Hematopoietic multipotent progenitor cell (in vitro differentiated cells): ENCODE data around the gene PTPRT. TPM values are rescaled to one million over a fixed set of nuclear protein-coding genes. Genes with fewer than 3 reads are reported as not detected.

Experiments
- DNase-seq, 3 donors: peaks; one replicate each; pipeline ENCODE4 v3.0.0-alpha.2; 2011 to 2015; ENCODE audit warnings: low read depth in 2 of 3, low spot score in 2 of 3
- total RNA-seq: library from RNA; depleted of rRNA; stranded (reverse); fragments of >200 nt; gene quantifications from one replicate; pipeline ENCODE4 v1.2.3, GENCODE V29; 2012

PTPRT gene
- total RNA-seq, 1 donor = under 0.01 TPM

GRCh38 chr20:42985628-42986027 lies 204.1 kb downstream of the PTPRT start:
- DNase-seq = no peak

DNA sequence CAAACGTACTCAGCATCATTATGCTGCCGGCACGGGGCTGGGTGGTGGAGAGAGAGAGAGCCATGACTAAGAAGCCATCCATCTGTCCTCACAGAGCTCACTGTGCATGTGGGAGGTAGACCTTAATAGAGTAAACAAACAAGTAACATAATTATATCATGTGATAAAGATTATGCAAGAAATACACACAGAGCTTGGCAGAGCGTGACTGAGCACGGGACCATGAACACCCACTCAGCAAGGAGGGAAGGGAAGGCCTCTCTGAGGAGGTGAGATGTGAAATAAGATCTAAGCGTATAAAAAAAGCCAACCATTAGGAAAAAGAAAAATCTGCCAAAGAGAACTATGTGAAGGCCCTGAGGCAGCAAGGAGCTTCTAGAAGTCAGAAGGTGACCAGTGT lies 207.5 kb downstream of the PTPRT start:
- no peak for DNase-seq

DNA sequence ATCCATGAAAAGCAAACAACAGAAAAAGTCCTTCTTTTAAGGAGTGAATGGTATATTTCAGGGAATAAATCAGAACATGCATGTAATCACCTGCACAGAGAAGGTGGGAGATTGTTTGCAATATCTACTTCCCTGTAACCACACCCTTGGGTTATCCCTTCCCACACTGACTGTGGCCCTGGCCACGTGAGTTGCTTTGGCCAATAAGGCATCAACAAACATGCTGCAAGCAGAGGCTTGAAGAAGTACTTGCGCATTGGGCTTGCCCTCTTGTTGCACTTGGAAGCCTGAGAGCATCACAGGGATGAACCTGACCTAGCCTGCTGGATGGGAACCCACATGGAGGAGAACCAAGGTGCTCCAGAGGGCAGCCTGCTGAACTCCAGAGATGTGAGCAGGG lies 208.5 kb downstream of the PTPRT start:
- no peak for DNase-seq

- no peak for DNase-seq
Measured at GRCh38 chr20:42979720-42980119, 210.0 kb downstream of the PTPRT start.

GRCh38 chr20:42978184-42978974 lies 211.3 kb downstream of the PTPRT start:
- DNase-seq = no peak

- DNase-seq = no peak
Measured at GRCh38 chr20:42975974-42976373, 213.7 kb downstream of the PTPRT start.

DNA sequence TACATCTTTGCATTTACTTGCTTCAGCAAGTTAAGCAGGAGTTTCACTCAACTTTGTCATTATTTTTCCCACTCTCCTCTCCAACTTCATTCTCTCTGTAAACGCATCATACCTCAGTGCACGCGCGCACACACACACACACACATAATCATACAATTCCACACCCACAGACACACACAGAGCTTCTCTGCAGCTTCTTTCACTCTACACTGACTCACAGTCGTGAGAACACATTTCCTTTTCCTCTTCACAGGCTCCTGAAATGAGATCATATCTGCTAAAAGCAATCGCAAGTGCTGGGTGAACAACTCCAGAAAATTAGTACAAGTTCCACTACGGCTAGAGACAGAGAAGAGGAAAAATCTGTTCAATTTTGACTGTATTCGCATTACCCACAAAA lies 215.4 kb downstream of the PTPRT start:
- DNase-seq = no peak

DNA sequence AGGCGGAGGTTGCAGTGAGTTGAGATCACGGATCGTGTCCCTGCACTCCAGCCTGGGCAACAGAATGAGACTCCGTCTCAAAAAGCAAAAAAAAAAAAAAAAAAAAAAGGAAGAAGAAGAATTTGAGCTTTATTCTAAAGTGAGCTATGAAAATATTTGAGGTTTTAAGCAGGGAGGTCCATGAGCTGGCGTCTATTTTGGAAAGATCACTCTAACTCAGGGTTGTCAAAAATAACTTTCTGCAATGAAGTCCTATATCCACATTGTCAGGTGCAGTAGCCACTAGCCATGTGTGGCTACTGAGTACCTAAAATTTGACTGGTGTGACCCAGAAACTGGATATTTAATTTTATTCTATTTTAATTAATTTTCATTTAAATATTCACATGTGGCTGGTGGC lies 217.1 kb downstream of the PTPRT start:
- DNase-seq = no peak

DNA sequence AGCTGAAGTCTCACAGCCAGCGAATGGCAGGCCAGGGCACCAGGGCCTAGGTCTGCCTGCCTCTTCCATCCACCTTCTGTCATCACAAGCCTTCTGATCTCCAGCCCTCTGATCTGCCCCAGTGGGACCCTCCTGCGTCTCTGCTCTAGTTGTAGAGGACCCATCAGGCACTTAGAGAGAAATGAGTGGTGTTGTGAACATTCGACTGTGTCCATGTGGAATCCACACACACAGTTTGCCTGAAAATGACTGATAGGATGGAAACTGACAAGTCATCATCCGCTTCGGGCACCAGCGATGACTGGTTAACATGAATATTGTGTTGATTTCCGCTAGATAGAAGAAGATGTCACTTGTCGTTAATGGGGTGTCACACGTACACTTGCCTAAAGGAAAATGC lies 221.0 kb downstream of the PTPRT start:
- DNase-seq = no peak

- DNase-seq = no peak
Measured at GRCh38 chr20:42963796-42964195, 225.9 kb downstream of the PTPRT start.

- no peak for DNase-seq
Measured at GRCh38 chr20:42961771-42962170, 227.9 kb downstream of the PTPRT start.

GRCh38 chr20:42959996-42960395 lies 229.7 kb downstream of the PTPRT start:
- DNase-seq = no peak

- no peak for DNase-seq
Measured at GRCh38 chr20:42958367-42959069, 231.2 kb downstream of the PTPRT start.

- no peak for DNase-seq
Measured at GRCh38 chr20:42957704-42958095, 232.0 kb downstream of the PTPRT start.

- no peak for DNase-seq
Measured at GRCh38 chr20:42957018-42957703, 232.5 kb downstream of the PTPRT start.

DNA sequence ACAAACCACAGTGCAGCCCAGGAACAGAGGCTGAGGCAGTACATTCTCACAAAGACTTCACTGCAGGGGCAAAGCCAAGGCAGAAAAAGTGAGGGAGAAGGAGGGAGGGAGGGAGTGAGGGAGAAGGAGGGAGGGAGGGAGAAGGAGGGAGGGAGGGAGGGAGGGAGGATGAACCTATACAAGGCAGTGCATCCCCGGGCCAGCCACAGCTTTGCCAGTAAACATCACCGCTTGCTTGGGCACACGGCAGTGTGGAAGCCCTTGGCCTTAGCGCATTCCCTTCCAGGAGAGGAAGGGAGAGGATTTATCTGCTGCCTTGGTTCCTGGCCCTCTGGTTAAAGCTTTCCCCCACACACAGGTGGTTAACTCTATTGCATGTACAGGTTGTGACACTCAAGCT lies 234.0 kb downstream of the PTPRT start:
- no peak for DNase-seq

DNA sequence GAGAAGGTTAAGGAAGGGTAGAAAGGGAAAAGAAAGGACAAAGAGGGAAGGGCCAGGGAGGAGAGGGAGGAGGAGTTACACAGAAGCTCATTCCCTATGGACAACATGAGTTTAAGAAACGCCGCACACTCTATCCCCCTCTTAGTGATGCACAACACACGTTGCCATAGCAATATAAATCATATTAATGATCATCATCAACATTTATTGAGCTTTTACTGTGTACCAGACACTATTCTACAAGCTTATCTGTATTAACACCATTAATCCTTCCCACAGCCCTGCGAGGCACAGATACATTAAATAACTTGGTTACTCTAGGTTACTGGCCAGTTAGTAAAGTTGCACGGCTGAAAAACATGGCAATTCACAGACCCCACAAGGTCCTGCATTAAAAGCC lies 234.8 kb downstream of the PTPRT start:
- DNase-seq = no peak

- no peak for DNase-seq
Measured at GRCh38 chr20:42949950-42950349, 239.8 kb downstream of the PTPRT start.

DNA sequence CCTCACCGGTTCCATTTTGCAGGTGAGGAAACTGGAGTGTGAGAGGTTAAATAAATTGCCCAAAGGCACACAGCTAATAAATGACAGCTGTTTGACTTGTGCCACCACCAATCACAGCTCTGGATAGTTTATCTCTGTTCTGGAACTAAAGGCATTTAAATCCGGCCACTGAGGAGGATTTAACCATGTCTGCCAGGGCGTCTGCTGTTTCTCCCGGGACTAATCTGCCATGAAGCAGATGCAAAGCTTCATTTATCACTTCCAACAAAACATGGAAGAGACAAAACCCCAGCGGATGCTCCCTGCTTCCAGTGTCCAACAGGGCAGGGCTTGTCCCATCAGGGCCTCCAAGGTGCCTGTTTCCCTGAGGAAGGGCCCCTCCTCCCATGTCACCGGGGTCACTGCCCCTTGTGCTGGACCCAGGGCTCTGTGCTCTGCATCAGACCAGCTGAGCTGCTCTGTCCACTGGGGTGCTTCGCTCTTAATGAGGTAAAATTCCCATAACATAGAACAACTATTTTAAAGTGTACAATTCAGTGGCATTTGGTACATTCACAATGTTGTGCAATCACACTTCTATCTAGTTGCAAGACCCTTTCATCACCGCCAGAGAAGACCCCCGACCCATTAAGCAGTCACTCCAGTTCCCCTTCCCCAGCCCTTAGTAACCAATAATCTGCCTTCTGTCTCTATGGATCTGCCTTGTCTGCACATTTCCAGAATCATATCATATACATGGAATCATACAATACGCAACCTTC lies 244.3 kb downstream of the PTPRT start:
- DNase-seq = no peak

- no peak for DNase-seq
Measured at GRCh38 chr20:42941629-42942028, 248.1 kb downstream of the PTPRT start.
